SK-N-SH treated with all-trans-retinoic acid at 6 μM for 48 hours (cell line): ENCODE data around the gene GRK3.

ENCODE experiments used
- ATAC-seq: fragments of 200-7000 bp; cut with Tn5 transposase; 3 replicates; pipeline ENCODE4 v1.9.1; 2020; ENCODE audit warnings: mild to moderate bottlenecking, moderate library complexity
- ARNTL ChIP-seq: fragments of 450-650 bp; formaldehyde crosslinking; IDR thresholded peaks from 2 replicates; pipeline ENCODE4 v1.5.0; 2020; ENCODE audit warnings: low read depth, mild to moderate bottlenecking, moderate library complexity, borderline replicate concordance
- CREB5 ChIP-seq: fragments of 250-450 bp; sonication (Bioruptor Pico); IDR thresholded peaks from 2 replicates; pipeline ENCODE4 v1.5.1; 2020; ENCODE audit warnings: low read depth, mild to moderate bottlenecking, moderate library complexity
- CSRNP3 ChIP-seq: fragments of 250-450 bp; sonication (Bioruptor Pico); IDR thresholded peaks from 2 replicates; pipeline ENCODE4 v1.5.1; 2021; ENCODE audit warnings: mild to moderate bottlenecking, moderate library complexity
- ISL1 ChIP-seq: fragments of 250-450 bp; sonication (Bioruptor Pico); IDR thresholded peaks from 2 replicates; pipeline ENCODE4 v2.1.2; 2022; ENCODE audit warnings: mild to moderate bottlenecking, moderate library complexity
- OSR1 ChIP-seq: fragments of 250-450 bp; sonication (Bioruptor Pico); IDR thresholded peaks from 2 replicates; pipeline ENCODE4 v1.8.0; 2022; ENCODE audit warnings: moderate library complexity, mild to moderate bottlenecking, inconsistent platforms
- PATZ1 ChIP-seq: fragments of 250-450 bp; sonication (Bioruptor Pico); IDR thresholded peaks from 2 replicates; pipeline ENCODE4 v1.8.0; 2020; ENCODE audit warnings: mild to moderate bottlenecking, moderate library complexity, borderline replicate concordance
- PPARA ChIP-seq: fragments of 250-450 bp; sonication (Bioruptor Pico); IDR thresholded peaks from 2 replicates; pipeline ENCODE4 v1.5.0; 2020; ENCODE audit warnings: mild to moderate bottlenecking, borderline replicate concordance
- SNAI2 ChIP-seq: fragments of 250-450 bp; sonication (Bioruptor Pico); IDR thresholded peaks from 2 replicates; pipeline ENCODE4 v1.5.0; 2020; ENCODE audit warnings: mild to moderate bottlenecking, moderate library complexity
- TCF4 ChIP-seq: fragments of 250-450 bp; sonication (Bioruptor Pico); IDR thresholded peaks from 2 replicates; pipeline ENCODE4 v1.8.0; 2021; ENCODE audit warnings: mild to moderate bottlenecking, moderate library complexity, borderline replicate concordance
- TSHZ2 ChIP-seq: fragments of 250-450 bp; sonication (Bioruptor Pico); IDR thresholded peaks from 2 replicates; pipeline ENCODE4 v1.5.0; 2020; ENCODE audit warnings: mild to moderate bottlenecking, moderate library complexity
- ZC3H10 ChIP-seq: fragments of 250-450 bp; sonication (Bioruptor Pico); IDR thresholded peaks from 2 replicates; pipeline ENCODE4 v1.5.1; 2021; ENCODE audit warnings: mild to moderate bottlenecking, moderate library complexity
- ZFP3 ChIP-seq: fragments of 250-450 bp; sonication (Bioruptor Pico); IDR thresholded peaks from 2 replicates; pipeline ENCODE4 v1.5.0; 2020; ENCODE audit warnings: mild to moderate bottlenecking, moderate library complexity
- ZFP30 ChIP-seq: fragments of 450-650 bp; formaldehyde crosslinking; IDR thresholded peaks from 2 replicates; pipeline ENCODE4 v1.5.0; 2022; ENCODE audit warnings: mild to moderate bottlenecking, moderate library complexity
- ZNF565 ChIP-seq: fragments of 450-650 bp; formaldehyde crosslinking; conservative IDR thresholded peaks from 2 replicates; pipeline ENCODE4 v1.5.0; 2020; ENCODE audit warnings: low read depth, mild to moderate bottlenecking, moderate library complexity
- ZNF70 ChIP-seq: fragments of 450-650 bp; formaldehyde crosslinking; IDR thresholded peaks from 2 replicates; pipeline ENCODE4 v1.5.0; 2020; ENCODE audit warnings: mild to moderate bottlenecking, moderate library complexity
- ZNF8 ChIP-seq: fragments of 450-650 bp; formaldehyde crosslinking; IDR thresholded peaks from 2 replicates; pipeline ENCODE4 v1.5.0; 2020; ENCODE audit warnings: mild to moderate bottlenecking, moderate library complexity

Gene GRK3

GRCh38 chr22:25698461-25698860, 134.0 kb downstream of the GRK3 start:
- ATAC-seq, result no peak
- TF ChIP-seq PATZ1 (CRISPR knock-in tag) (no peak), CSRNP3 (CRISPR knock-in tag) (no peak), ZFP30 (CRISPR knock-in tag) (no peak), SNAI2 (CRISPR knock-in tag) (no peak)

- ATAC-seq, result no peak
- TF ChIP-seq TCF4 (CRISPR knock-in tag), result no peak
- TF ChIP-seq TSHZ2 (CRISPR knock-in tag), result no peak
- no peak for TF ChIP-seq PATZ1 (CRISPR knock-in tag)
- TF ChIP-seq ZFP3 (CRISPR knock-in tag), result no peak
- no peak for TF ChIP-seq ZC3H10
- TF ChIP-seq ZNF565 (CRISPR knock-in tag), result no peak
- no peak for TF ChIP-seq OSR1 (CRISPR knock-in tag)
- TF ChIP-seq ZNF8 (CRISPR knock-in tag), result no peak
- TF ChIP-seq SNAI2 (CRISPR knock-in tag), result no peak
These were observed 134.5 kb downstream of the GRK3 start for GRCh38 chr22:25698978-25699377.

- TF ChIP-seq ZNF70 (CRISPR knock-in tag), result no peak
- TF ChIP-seq ISL1 (CRISPR knock-in tag), result no peak
- peak; percentile 39; the same call in 1 of the 2 replicates for TF ChIP-seq TCF4 (CRISPR knock-in tag)
- TF ChIP-seq TSHZ2 (CRISPR knock-in tag), result 0 out of 2 replicates have a peak, but pooled peaks have one; percentile 50
- ATAC-seq, result peak; percentile 56
These were observed 136.7 kb downstream of the GRK3 start for GRCh38 chr22:25701056-25701780.

GRCh38 chr22:25702040-25702439, 137.6 kb downstream of the GRK3 start:
- ATAC-seq, result peak; percentile 77
- TF ChIP-seq CREB5 (CRISPR knock-in tag) (0 out of 2 replicates have a peak, but pooled peaks have one; percentile 15), PPARA (CRISPR knock-in tag) (no peak), TCF4 (CRISPR knock-in tag) (peak; percentile 55; the same call in 1 of the 2 replicates), TSHZ2 (CRISPR knock-in tag) (peak; percentile 80; the same call in 1 of the 2 replicates), ARNTL (CRISPR knock-in tag) (no peak), PATZ1 (CRISPR knock-in tag) (no peak), ZFP30 (CRISPR knock-in tag) (no peak)
